GM19463 (cell line): ENCODE results near the gene FKBP7.
"Not testable (repeated sequence)": the region's sequence is repeated elsewhere in the genome, so short reads cannot be mapped to it uniquely, and the experiment has no call there.

Source experiments
- ATAC-seq: cut with Tn5 transposase; IDR thresholded peaks from one replicate; pipeline ENCODE4 v1.9.1; 2021; ENCODE audit warnings: mild to moderate bottlenecking, moderate library complexity; ENCODE audit not compliant: unreplicated experiment

FKBP7 gene

GRCh38 chr2:178450524-178450773 is 28.0 kb downstream of the FKBP7 start:
- peak; percentile 39 for ATAC-seq

GRCh38 chr2:178449700-178450523 is 28.5 kb downstream of the FKBP7 start:
- peak; percentile 1 for ATAC-seq

GRCh38 chr2:178448968-178449661 is 29.3 kb downstream of the FKBP7 start:
- no peak for ATAC-seq

GRCh38 chr2:178441426-178441825 is 37.0 kb downstream of the FKBP7 start:
- no peak for ATAC-seq

GRCh38 chr2:178436662-178437061 is 41.7 kb downstream of the FKBP7 start:
- no peak for ATAC-seq

- no peak for ATAC-seq
Observed at GRCh38 chr2:178429336-178429735, 49.1 kb downstream of the FKBP7 start.

GRCh38 chr2:178428396-178428806 is 50.0 kb downstream of the FKBP7 start:
- ATAC-seq: no peak

- no peak for ATAC-seq
Observed at GRCh38 chr2:178427458-178427857, 50.9 kb downstream of the FKBP7 start.

GRCh38 chr2:178426388-178426787 is 52.0 kb downstream of the FKBP7 start:
- no peak for ATAC-seq

- ATAC-seq: no peak
Observed at GRCh38 chr2:178425255-178425827, 53.1 kb downstream of the FKBP7 start.

- ATAC-seq: not testable (repeated sequence)
Observed at GRCh38 chr2:178423746-178424145, 54.7 kb downstream of the FKBP7 start.

- ATAC-seq: no peak
Observed at GRCh38 chr2:178422097-178422496, 56.3 kb downstream of the FKBP7 start.

GRCh38 chr2:178420463-178420999 is 57.9 kb downstream of the FKBP7 start:
- no peak for ATAC-seq

- ATAC-seq: no peak
Observed at GRCh38 chr2:178419123-178419522, 59.3 kb downstream of the FKBP7 start.

- ATAC-seq: no peak
Observed at GRCh38 chr2:178418426-178418825, 60.0 kb downstream of the FKBP7 start.

- no peak for ATAC-seq
Observed at GRCh38 chr2:178417916-178418315, 60.5 kb downstream of the FKBP7 start.

- ATAC-seq: no peak
Observed at GRCh38 chr2:178415979-178416378, 62.4 kb downstream of the FKBP7 start.

GRCh38 chr2:178414266-178415247 is 63.8 kb downstream of the FKBP7 start:
- ATAC-seq: peak; percentile 74
